Vagina (tissue), 2 donors: ENCODE data around the gene POMGNT2. TPM values are rescaled to one million over a fixed set of nuclear protein-coding genes. Genes with fewer than 3 reads are reported as not detected.
"Not testable (repeated sequence)": the region's sequence is repeated elsewhere in the genome, so short reads cannot be mapped to it uniquely, and the experiment has no call there.

Experiments
- DNase-seq, 2 donors: peaks; one replicate each; pipeline ENCODE4 v3.0.0-alpha.2; 2017; ENCODE audit errors: extremely low spot score in 2 of 2
- H3K27ac ChIP-seq: fragments of 200-600 bp; sonication (generic); one replicate; pipeline ENCODE4 v1.5.1; 2019
- H3K27me3 ChIP-seq: fragments of 200-600 bp; sonication (generic); one replicate; pipeline ENCODE4 v1.5.1; 2019
- H3K36me3 ChIP-seq, 2 donors: fragments of 200-600 bp; sonication (generic); one replicate each; pipeline ENCODE4 v1.5.1; 2017 to 2019
- H3K4me1 ChIP-seq: fragments of 200-600 bp; sonication (generic); one replicate; pipeline ENCODE4 v1.5.1; 2019
- H3K4me3 ChIP-seq, 2 donors: fragments of 200-600 bp; sonication (generic); 1 replicate in 1 of 2; 2 replicates in 1 of 2; pipeline ENCODE4 v1.5.1; 2016 to 2019
- H3K9me3 ChIP-seq: fragments of 200-600 bp; sonication (generic); one replicate; pipeline ENCODE4 v1.5.1; 2019
- POLR2A ChIP-seq, 2 donors: fragments of 450-650 bp; IDR thresholded peaks; one replicate each; pipeline ENCODE4 v1.6.1; 2017; ENCODE audit warnings: antibody characterized with exemption in 2 of 2, mild to moderate bottlenecking in 2 of 2, moderate library complexity in 2 of 2
- POLR2AphosphoS5 ChIP-seq, 2 donors: sonication (generic); formaldehyde crosslinking; IDR thresholded peaks; one replicate each; pipeline ENCODE4 v1.9.0; 2017; ENCODE audit warnings: antibody characterized with exemption in 2 of 2, mild to moderate bottlenecking in 2 of 2, low read depth in 1 of 2; ENCODE audit not compliant: insufficient read depth in 1 of 2
- intact Hi-C: fragments of 100-400 bp; cut with DNase I; formaldehyde crosslinking; loops from one replicate; pipeline ENCODE4 v1.15.1; 2023
- total RNA-seq: library from RNA; depleted of rRNA; stranded (reverse); fragments of >200 nt; gene quantifications from one replicate; pipeline ENCODE4 v1.2.3, GENCODE V29; 2016
- TF ChIP-seq, protein P1 (sequence below), 3 experiments: fragments of 450-650 bp in 2 of 3; fragments of 200-600 bp in 1 of 3; sonication (generic) in 1 of 3; IDR thresholded peaks; one replicate each; pipeline ENCODE4 v1.5.1; 2017 to 2019; ENCODE audit warnings: antibody characterized with exemption in 3 of 3, mild to moderate bottlenecking in 2 of 3, moderate library complexity in 2 of 3

Gene POMGNT2
- total RNA-seq, 1 donor from 2014 or later: 26.8 TPM

DNA sequence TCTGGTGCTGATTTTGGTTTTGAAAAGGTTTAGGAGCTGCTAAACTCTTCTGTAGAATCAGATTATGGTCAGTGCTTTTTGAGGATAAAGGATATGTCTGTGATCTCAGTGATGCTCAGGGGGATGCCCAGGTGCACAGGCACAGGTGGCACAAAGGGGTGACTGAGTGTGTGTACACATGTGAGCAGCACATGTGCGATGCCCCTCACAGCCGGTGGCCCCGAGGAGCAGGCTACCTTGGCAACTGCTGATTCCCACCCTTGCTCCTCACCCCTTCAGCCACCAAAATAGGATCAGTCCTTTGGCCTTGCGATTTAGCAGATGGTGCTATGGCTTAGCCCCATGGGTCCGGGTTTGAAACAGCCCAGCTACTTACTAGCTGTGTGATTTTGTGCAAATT, 51.1 kb downstream of the POMGNT2 start:
- TF ChIP-seq POLR2AphosphoS5 (IDR thresholded peaks at IDR 0.05; ENCODE audit: insufficient read depth in 1 of 2, low read depth in 1 of 2): no peak
- no peak for TF ChIP-seq POLR2A (IDR thresholded peaks at IDR 0.05)
- TF ChIP-seq, protein P1, sequence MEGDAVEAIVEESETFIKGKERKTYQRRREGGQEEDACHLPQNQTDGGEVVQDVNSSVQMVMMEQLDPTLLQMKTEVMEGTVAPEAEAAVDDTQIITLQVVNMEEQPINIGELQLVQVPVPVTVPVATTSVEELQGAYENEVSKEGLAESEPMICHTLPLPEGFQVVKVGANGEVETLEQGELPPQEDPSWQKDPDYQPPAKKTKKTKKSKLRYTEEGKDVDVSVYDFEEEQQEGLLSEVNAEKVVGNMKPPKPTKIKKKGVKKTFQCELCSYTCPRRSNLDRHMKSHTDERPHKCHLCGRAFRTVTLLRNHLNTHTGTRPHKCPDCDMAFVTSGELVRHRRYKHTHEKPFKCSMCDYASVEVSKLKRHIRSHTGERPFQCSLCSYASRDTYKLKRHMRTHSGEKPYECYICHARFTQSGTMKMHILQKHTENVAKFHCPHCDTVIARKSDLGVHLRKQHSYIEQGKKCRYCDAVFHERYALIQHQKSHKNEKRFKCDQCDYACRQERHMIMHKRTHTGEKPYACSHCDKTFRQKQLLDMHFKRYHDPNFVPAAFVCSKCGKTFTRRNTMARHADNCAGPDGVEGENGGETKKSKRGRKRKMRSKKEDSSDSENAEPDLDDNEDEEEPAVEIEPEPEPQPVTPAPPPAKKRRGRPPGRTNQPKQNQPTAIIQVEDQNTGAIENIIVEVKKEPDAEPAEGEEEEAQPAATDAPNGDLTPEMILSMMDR (IDR thresholded peaks at IDR 0.05): no peak
- peaks cover 2% of the 10 kb centered on the region for H3K9me3 ChIP-seq
- no peak overlapping the region for H3K4me3 ChIP-seq
- DNase-seq: peak; percentile 40 to 67
- no peaks in the 10 kb centered on the region for H3K27me3 ChIP-seq
- no peaks in the 10 kb centered on the region for H3K36me3 ChIP-seq
- no peaks in the 10 kb centered on the region for H3K4me1 ChIP-seq
- intact Hi-C loops: no loop called here
- no peak overlapping the region for H3K27ac ChIP-seq

DNA sequence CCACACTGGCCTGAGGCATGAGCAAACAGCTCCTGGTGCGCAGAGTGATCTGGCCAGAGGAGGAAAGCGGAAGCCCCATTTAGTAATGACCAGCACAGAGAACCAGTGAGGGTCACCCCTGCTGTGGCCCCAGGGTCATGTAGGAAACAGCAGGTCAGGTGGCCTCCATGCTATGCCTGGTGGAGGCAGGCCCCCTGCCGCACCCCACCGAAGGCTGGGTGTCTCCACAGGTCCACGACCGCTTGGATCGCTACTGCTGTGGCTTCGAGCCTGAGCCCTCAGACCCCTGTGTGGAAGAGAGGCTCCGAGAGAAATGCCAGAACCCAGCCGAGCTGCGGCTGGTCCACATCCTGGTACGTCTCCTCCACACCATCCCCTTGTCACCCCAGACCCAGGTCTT, 52.6 kb downstream of the POMGNT2 start:
- DNase-seq: peak; percentile 61 to 72
- intact Hi-C loops: no loop called here

GRCh38 chr3:43048470-43048869, 57.4 kb downstream of the POMGNT2 start:
- H3K9me3 ChIP-seq: peaks cover 7% of the 10 kb centered on the region
- intact Hi-C loops: no loop called here
- TF ChIP-seq POLR2A (IDR thresholded peaks at IDR 0.05) (no peak), POLR2AphosphoS5 (IDR thresholded peaks at IDR 0.05; ENCODE audit: insufficient read depth in 1 of 2, low read depth in 1 of 2) (no peak)
- TF ChIP-seq, protein P1 (IDR thresholded peaks at IDR 0.05): no peak

More for the DNA sequence above, 52.6 kb downstream of the POMGNT2 start:
- Histone ChIP-seq H3K9me3 (peaks cover 7% of the 10 kb centered on the region), H3K4me1 (no peaks in the 10 kb centered on the region), H3K4me3 (no peak overlapping the region), H3K27me3 (no peaks in the 10 kb centered on the region), H3K36me3 (no peaks in the 10 kb centered on the region), H3K27ac (no peak overlapping the region)
- no peak for TF ChIP-seq POLR2AphosphoS5 (IDR thresholded peaks at IDR 0.05; ENCODE audit: insufficient read depth in 1 of 2, low read depth in 1 of 2)
- no peak for TF ChIP-seq POLR2A (IDR thresholded peaks at IDR 0.05)
- TF ChIP-seq, protein P1 (IDR thresholded peaks at IDR 0.05): no peak

DNA sequence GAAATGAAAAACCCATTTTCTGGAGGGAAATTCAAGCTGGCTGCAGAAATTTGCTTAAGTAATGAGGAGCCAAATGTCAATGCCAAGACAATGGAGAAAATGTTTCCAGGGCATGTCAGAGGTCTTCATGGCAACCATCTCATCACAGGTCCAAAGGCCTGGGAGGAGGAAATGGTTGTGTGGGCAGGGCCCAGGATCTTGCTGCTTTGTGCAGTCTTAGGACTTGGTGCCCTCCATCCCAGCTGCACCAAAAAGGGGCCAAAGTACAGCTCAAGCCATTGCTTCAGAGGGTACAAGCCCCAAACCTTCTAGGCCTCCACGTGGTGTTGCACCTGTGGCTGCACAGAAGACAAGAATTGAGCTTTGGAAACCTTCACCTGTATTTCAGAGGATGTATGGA, 59.3 kb downstream of the POMGNT2 start:
- peaks cover 0 to 8% of the 10 kb centered on the region in 2 donors for H3K36me3 ChIP-seq
- no peak overlapping the region for H3K27ac ChIP-seq
- intact Hi-C loops: no loop called here
- peaks cover 7% of the 10 kb centered on the region for H3K9me3 ChIP-seq
- peak in 1 of 2 donors; percentile 47 for DNase-seq
- TF ChIP-seq POLR2A (IDR thresholded peaks at IDR 0.05): no peak
- TF ChIP-seq POLR2AphosphoS5 (IDR thresholded peaks at IDR 0.05; ENCODE audit: insufficient read depth in 1 of 2, low read depth in 1 of 2): no peak
- no peaks in the 10 kb centered on the region for H3K4me1 ChIP-seq
- H3K27me3 ChIP-seq: no peaks in the 10 kb centered on the region
- no peak overlapping the region for H3K4me3 ChIP-seq

More at GRCh38 chr3:43048470-43048869, 57.4 kb downstream of the POMGNT2 start:
- DNase-seq: peak; percentile 55 to 56
- no peak overlapping the region for H3K27ac ChIP-seq
- no peaks in the 10 kb centered on the region for H3K4me1 ChIP-seq
- no peaks in the 10 kb centered on the region for H3K27me3 ChIP-seq
- no peak overlapping the region for H3K4me3 ChIP-seq
- peaks cover 0 to 8% of the 10 kb centered on the region in 2 donors for H3K36me3 ChIP-seq

DNA sequence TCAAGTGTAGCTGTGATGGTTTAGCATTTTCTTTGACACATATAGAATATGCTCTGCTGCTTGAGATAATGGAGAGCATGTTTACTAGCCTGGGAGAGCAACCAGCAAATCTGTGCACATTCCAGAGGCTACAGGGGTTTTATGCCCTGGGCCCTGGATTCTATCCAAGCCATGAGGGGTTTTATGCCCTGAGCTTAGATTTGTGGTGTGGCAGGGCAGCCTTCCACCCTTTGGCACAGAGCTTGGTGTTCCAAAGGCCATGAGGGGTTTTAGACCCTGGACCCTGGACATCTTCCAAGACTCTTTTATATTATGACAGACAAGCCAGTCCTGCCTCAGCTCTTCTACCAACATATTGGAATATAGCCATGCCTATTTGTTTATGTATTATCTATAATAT, 60.8 kb downstream of the POMGNT2 start:
- not testable (repeated sequence) for H3K27me3 ChIP-seq, H3K4me3 ChIP-seq, H3K27ac ChIP-seq, H3K4me1 ChIP-seq, H3K36me3 ChIP-seq, DNase-seq, H3K9me3 ChIP-seq
- intact Hi-C loops: loop anchor here (2.0 kb wide), 1 partner anchor 52 kb away; no protein-coding TSS in a partner anchor

DNA sequence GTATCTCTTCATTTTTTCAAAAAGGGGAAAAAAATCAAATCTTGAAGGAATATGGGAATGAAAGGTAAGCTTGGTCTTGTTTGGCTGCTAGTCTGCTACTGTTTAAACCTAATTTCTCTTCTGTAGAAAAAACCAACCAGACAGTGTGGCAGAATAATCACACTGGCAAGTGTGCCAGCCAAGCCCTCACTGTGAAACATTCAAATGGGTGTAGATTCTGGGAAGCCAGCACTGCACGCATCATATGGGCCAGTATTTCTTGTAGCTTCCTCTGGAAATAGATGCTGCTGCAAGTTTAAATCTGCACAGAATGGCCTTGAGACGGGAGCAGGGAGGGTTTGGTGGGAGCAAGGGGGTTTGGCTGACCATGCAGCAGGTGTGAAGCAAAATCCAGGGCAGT, 62.1 kb downstream of the POMGNT2 start:
- H3K4me1 ChIP-seq: no peaks in the 10 kb centered on the region
- H3K36me3 ChIP-seq: peaks cover 0 to 8% of the 10 kb centered on the region in 2 donors
- no peaks in the 10 kb centered on the region for H3K9me3 ChIP-seq
- no peaks in the 10 kb centered on the region for H3K27me3 ChIP-seq
- no peak overlapping the region for H3K4me3 ChIP-seq
- intact Hi-C loops: loop anchor here (2.0 kb wide), 1 partner anchor 53 kb away; no protein-coding TSS in a partner anchor
- H3K27ac ChIP-seq: no peak overlapping the region
- TF ChIP-seq POLR2AphosphoS5 (IDR thresholded peaks at IDR 0.05; ENCODE audit: insufficient read depth in 1 of 2, low read depth in 1 of 2) (no peak), POLR2A (IDR thresholded peaks at IDR 0.05) (no peak)
- TF ChIP-seq, protein P1 (IDR thresholded peaks at IDR 0.05): no peak
- DNase-seq: peak in 1 of 2 donors; percentile 47
